ENCODE measurements around the gene FAM50A.

Gene FAM50A

DNA sequence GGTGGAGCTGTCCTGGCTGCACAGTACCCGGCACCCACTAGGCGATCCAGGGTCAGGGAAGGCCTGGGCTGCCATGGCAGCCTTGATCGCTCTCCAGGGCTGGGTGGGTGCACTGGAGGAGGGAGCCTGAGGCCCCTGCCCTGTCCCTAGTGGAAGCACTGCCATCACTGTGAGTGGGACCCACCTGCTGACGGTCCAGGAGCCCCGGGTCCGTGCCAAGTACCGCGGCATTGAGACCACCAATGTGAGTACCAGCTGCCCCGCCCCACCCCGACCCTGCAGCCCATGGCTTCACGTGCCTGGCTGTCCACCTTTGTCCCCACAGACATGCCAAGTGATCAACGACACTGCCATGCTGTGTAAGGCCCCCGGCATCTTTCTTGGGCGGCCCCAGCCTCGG, 23.0 kb downstream of the FAM50A start:
- no peak for DNase-seq

DNA sequence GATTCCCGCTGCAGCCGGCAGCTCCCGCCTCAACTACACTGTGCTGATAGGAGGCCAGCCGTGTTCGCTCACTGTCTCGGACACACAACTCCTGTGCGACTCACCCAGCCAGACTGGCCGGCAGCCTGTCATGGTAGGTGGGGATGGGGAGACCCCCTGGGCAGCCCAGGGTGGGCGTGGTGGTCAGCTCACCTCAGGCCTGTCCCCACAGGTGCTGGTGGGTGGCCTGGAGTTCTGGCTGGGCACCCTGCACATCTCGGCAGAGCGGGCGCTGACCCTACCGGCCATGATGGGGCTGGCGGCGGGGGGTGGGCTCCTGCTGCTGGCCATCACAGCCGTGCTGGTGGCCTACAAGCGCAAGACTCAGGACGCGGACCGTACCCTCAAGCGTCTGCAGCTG, 23.6 kb downstream of the FAM50A start:
- no peak for DNase-seq

DNA sequence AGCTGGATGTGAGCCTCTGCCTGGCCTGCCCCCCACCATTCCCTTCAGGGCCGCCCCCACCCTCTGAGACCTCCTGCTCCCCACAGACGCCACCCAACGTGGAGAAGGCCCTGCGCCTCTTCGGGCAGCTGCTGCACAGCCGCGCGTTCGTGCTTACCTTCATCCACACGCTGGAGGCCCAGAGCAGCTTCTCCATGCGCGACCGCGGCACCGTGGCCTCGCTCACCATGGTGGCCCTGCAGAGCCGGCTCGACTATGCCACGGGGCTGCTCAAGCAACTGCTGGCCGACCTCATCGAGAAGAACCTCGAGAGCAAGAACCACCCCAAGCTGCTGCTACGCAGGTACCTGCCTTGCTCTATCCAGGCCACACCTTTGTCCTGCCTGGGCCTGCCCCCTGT, 24.3 kb downstream of the FAM50A start:
- DNase-seq = no peak

DNA sequence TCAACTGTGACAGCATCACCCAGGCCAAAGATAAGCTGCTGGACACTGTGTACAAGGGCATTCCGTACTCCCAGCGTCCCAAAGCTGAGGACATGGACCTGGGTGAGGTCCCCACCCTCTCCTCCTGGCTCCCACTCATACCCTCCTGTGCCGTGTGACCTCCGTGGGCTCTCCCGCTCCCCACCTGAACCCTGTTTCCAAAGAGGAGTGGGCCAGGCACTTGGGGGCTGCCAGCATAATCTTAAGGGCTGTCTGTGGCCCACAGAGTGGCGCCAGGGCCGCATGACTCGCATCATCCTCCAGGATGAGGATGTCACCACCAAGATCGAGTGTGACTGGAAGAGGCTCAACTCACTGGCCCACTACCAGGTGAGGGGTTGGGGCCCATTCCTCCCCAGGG, 25.2 kb downstream of the FAM50A start:
- DNase-seq = no peak

DNA sequence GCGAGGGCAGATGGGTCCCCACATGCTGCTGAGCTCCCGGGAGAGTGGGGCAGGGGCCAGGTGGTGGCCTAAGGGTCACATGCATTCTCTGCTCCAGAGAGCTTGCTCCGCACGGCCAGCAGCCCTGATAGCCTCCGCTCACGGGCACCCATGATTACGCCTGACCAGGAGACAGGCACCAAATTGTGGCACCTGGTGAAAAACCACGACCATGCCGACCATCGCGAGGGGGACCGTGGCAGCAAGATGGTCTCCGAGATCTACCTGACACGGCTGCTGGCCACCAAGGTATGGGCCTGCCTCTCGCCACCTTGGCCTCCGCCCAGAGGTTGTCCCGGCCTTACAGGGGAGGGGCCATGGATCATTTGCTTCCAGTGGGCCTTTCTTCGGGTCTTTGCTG, 25.9 kb downstream of the FAM50A start:
- no peak for DNase-seq

DNA sequence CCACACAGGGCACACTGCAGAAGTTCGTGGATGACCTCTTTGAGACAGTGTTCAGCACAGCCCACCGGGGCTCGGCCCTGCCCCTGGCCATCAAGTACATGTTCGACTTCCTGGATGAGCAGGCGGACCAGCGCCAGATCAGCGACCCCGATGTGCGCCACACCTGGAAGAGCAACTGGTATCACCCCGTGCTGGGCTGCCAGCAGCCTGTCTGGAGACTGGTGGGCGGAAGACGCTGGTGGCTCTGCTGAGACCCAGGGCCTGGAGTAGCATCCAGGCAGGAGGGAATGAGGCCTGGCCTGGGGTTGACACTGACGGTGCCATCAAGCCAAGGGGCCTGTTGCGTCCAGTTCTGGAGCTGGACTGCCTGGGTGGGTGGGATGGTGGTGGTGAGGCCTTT, 26.5 kb downstream of the FAM50A start:
- DNase-seq = no peak

DNA sequence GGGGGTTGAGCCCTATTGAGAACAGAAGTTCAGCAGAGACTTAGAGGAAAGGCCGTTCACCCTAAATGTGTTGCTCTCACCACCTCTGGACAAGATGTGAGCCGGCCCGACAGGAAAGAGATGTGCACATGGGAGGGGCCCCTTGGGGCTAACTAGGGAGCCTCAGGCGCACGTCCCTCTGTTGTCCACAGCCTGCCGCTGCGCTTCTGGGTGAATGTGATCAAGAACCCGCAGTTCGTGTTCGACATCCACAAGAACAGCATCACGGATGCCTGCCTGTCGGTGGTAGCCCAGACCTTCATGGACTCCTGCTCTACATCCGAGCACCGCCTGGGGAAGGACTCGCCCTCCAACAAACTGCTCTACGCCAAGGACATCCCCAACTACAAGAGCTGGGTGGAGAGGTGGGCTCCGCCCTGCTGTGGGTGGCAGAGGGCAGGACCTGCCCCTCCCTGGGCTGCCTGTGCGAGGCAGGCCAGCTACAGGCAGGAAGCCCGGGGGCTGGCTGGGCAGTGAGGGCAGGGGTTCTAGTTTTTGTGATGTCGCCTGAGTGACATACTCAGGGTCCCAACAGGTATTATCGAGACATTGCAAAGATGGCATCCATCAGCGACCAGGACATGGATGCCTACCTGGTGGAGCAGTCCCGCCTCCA, 27.1 kb downstream of the FAM50A start:
- DNase-seq = no peak

- DNase-seq = no peak
These were observed 28.1 kb downstream of the FAM50A start for GRCh38 chrX:154471839-154472684.

- DNase-seq = no peak
These were observed 29.0 kb downstream of the FAM50A start for GRCh38 chrX:154472685-154473632.

DNA sequence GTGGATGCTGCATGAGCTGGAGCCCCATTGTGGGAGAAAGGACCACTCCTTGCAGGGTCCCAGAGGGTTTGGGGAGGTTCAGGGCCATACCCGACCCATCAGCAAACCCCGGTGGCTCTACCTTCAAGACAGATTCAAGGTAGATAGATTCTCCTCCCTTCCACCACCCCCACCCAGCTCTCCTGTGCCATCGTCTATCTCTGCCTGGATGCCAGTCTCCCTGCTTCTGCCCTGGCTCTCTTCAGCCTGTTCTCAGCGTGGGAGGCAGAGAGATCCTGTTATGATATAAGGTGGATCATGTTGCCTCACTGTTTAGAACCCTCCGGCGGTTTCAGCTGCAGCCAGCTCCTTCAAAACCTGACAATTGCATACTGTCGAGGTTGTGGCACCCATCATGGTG, 29.7 kb downstream of the FAM50A start:
- no peak for DNase-seq

- no peak for DNase-seq
These were observed 32.9 kb downstream of the FAM50A start for GRCh38 chrX:154476821-154477220.

- no peak for DNase-seq
These were observed 34.0 kb downstream of the FAM50A start for GRCh38 chrX:154477891-154478477.

DNA sequence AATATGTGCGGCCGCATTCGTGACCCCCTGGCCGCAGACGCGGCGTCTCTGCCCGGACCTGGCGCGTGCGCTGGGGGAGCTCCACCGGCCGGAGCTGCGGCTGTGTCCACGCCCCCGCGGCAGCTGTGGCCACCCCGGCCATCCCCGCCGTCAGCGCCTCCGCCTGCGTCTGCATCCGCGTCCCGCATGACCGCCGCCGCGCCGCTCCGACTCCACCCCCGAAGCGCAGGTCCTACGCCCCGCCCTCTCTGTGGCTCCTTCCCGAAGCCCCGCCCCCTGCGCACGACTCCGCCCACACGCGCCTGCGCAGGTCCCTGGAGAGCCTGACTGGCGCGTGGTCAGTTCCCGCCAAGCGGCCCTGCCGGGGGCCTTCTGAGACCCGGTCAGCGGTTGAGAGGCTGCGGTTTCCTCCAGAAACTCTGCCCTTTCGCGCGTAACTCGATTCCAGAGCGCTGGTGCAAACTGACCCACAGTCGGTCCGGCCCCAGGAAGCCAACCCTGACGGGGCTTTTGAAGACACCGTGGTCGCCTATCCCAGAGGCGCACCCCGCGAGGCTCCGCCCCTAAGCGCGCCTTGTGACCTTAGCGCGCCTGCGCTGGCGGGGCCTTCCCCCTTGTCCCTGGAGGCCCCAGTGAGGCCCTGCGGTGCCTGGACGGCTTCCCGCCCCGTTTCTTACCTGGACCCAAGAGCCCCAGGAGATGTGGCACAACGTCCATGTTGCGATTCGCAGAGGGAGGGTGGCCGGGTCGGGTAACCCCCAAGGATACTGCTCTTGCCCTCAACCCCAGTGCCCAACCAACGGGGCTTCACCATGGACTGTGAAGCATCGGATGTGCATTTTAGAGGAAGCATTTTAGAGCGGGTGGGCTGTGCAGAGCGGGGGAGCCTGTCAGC, 35.0 kb downstream of the FAM50A start, which contains the start of gene LAGE3:
LAGE3 (minus strand) TSS at position 554 of the 895 bp plus-strand sequence; CDS start at position 188, 366 bp downstream.
- DNase-seq = peak; percentile 79

- DNase-seq = no peak
These were observed 37.3 kb downstream of the FAM50A start for GRCh38 chrX:154481195-154481594.

DNA sequence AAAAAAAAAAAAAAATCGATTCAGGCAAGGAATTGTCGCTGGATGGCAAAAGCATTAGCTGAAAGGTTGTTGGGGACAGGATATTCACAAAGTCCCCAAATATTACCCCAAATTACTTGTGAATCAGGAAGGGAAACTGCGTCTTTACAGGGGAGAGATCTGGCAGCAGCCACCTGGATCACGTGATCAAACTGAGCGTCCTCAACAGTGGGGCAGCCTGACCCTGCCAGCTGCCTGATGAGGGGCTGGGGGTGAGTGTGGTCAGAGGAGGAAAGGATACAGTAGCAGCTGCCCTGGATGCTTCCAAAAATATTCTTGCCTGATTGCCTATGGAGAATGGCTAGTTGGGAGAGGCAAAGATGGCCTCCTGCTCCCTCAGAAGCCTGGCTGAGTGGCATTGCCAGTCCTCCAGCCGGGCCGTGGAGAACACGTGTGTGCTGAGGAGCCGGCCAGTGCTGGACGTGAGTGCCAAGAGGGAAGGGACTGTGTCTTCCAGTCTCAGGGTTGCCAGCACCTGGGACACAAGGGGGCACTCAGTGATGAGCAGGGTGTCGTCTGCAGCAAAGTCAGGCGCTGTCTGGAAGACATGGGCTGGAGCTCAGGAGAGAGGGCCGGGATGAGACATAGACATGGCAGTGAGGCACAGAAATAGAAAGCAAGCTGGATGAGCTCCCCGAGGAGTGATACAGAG, 38.1 kb downstream of the FAM50A start:
- DNase-seq = no peak

- DNase-seq = no peak
These were observed 38.8 kb downstream of the FAM50A start for GRCh38 chrX:154482786-154483185.

DNA sequence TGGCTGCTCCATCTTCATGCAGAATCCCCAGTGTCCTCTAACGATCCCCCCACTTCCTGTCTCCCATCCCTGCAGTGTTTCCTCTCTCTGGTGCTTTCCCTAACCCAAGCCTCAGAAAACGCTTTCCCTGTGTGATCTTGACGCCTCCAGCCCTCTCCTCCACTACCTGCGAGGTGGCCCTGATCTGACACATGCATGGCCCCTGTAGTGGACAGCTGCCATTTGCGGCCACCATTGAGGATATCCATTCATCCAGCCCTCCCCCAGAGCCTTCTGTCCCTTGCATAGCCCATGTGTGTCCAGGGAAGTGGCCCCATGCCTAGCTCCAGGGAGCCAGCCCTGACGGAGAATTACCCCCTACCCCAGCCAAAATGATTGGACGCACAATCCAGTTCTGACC, 39.4 kb downstream of the FAM50A start:
- no peak for DNase-seq

- DNase-seq = no peak
These were observed 40.6 kb downstream of the FAM50A start for GRCh38 chrX:154484255-154485149.

- DNase-seq = no peak
These were observed 41.5 kb downstream of the FAM50A start for GRCh38 chrX:154485150-154486051.

All from COR-L47 (cell line).